Measurements from ENCODE around the gene VWF. TPM values are rescaled to one million over a fixed set of nuclear protein-coding genes. Genes with fewer than 3 reads are reported as not detected.

The VWF gene
- total and polyA plus RNA-seq, 2 of the 13 experiments (the other 11 are each of a cell fraction or from before 2014, with no cell fraction given): 0.20 to 0.25 TPM

DNA sequence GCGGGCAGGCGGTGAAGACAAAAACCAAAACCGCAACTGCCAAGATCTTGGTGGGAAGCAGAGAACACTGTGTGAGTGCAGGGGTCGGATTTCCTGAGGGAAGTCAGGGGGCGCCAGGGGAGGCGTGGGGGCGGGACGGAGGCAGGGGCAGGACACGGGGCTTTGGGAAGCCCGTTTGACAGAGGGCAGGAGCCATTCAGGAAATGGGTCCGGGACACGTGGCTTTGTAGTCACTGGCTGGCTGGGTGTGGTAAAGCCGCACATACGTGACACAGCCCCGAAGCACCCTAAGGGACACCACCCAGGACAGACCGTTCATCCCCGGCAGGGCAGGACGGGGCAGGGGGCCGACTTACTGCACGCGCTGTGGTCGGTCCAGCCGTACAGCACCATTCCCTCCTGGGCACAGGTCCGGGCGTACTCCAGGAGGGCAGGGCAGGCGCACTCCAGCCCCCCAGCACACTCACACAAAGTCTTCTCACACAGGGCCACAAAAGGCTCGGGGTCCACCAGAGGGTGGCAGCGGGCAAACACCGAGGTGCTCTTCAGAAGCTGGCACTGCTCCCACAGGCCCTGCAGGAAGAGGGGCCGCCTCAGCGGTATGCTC is 49.4 kb downstream of the VWF start:
- Histone ChIP-seq H2AFZ (ENCODE audit: low read length) (no peak overlapping the region), H3K4me1 (ENCODE audit: insufficient read depth, low read length) (peaks cover 40% of the 10 kb centered on the region), H3K4me3 (replicated peaks in 1 of 3; ENCODE audit: insufficient read depth in 1 of 3, low read depth in 2 of 3, low read length in 3 of 3) (no peak overlapping the region; a peak in 1 of 6 replicates), H3K36me3 (replicated peaks in 1 of 2; ENCODE audit: control insufficient read depth in 1 of 2, insufficient read depth in 2 of 2, low read length in 2 of 2) (no peaks in the 10 kb centered on the region), H3K9me3 (ENCODE audit: low read length) (no peaks in the 10 kb centered on the region), H3K9ac (ENCODE audit: insufficient read depth, low read depth, low read length) (no peak overlapping the region), H3K27me3 (ENCODE audit: control insufficient read depth in 1 of 2, insufficient read depth in 2 of 2, low read length in 2 of 2) (peaks cover 3 to 38% of the 10 kb centered on the region in 2 experiments; a peak in 3 of 5 replicates), H3K27ac (ENCODE audit: extremely low read length, insufficient read depth, low read length) (no peak overlapping the region), H4K20me1 (ENCODE audit: insufficient read depth, low read length) (no peaks in the 10 kb centered on the region), H3K4me2 (ENCODE audit: low read depth, low read length) (no peak overlapping the region), H3K79me2 (ENCODE audit: insufficient read depth, low read length) (no peaks in the 10 kb centered on the region)
- FAIRE-seq (no peak), DNase-seq (ENCODE audit: low spot score) (no peak), ATAC-seq (no peak)
- in situ Hi-C loops (cut with HindIII; ENCODE audit: extremely low pct_ligation_motif_present, low pct_unique_long_range_greater_than_20kb) (loop anchor here (25.0 kb wide), 1 partner anchor 387 kb away; the partner anchor contains the start of genes TAPBPL and VAMP1), intact Hi-C loops (cut with micrococcal nuclease; ENCODE audit: unreplicated experiment) (no loop called here)
- TF ChIP-seq RARA (CRISPR knock-in tag; IDR thresholded peaks at IDR 0.05) (no peak), RORA (CRISPR knock-in tag; IDR thresholded peaks at IDR 0.05) (no peak), KDM5B (CRISPR knock-in tag; IDR thresholded peaks at IDR 0.05; ENCODE audit: borderline replicate concordance) (no peak), ATF6 (CRISPR knock-in tag; conservative IDR thresholded peaks at IDR 0.05) (no peak), HNRNPL (IDR thresholded peaks at IDR 0.05; ENCODE audit: low read depth, low read length) (no peak), SAP130 (CRISPR knock-in tag; IDR thresholded peaks at IDR 0.05; ENCODE audit: low read depth) (no peak)
- TF ChIP-seq, protein P1, sequence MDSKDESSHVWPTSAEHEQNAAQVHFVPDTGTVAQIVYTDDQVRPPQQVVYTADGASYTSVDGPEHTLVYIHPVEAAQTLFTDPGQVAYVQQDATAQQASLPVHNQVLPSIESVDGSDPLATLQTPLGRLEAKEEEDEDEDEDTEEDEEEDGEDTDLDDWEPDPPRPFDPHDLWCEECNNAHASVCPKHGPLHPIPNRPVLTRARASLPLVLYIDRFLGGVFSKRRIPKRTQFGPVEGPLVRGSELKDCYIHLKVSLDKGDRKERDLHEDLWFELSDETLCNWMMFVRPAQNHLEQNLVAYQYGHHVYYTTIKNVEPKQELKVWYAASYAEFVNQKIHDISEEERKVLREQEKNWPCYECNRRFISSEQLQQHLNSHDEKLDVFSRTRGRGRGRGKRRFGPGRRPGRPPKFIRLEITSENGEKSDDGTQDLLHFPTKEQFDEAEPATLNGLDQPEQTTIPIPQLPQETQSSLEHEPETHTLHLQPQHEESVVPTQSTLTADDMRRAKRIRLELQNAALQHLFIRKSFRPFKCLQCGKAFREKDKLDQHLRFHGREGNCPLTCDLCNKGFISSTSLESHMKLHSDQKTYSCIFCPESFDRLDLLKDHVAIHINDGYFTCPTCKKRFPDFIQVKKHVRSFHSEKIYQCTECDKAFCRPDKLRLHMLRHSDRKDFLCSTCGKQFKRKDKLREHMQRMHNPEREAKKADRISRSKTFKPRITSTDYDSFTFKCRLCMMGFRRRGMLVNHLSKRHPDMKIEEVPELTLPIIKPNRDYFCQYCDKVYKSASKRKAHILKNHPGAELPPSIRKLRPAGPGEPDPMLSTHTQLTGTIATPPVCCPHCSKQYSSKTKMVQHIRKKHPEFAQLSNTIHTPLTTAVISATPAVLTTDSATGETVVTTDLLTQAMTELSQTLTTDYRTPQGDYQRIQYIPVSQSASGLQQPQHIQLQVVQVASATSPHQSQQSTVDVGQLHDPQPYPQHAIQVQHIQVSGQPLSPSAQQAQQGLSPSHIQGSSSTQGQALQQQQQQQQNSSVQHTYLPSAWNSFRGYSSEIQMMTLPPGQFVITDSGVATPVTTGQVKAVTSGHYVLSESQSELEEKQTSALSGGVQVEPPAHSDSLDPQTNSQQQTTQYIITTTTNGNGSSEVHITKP (CRISPR knock-in tag; IDR thresholded peaks at IDR 0.05; ENCODE audit: low read depth): no peak
- ChIA-PET POLR2A (interaction anchor here (0.7 kb wide), 1 partner anchor 218 kb away, joined by 3 read pairs; no protein-coding TSS in a partner anchor), CTCF (ENCODE audit: low intra/inter-chr PET ratio, low total read pairs) (no interaction called here)
- BruUV-seq (replicated peaks): no TSS peak
- 52% methylated on average over 13 of the region's 31 CpGs for WGBS (ENCODE audit: low lambda C conversion rate)

Data from HepG2 (cell line).